Esophagus muscularis mucosa (tissue), 4 donors: ENCODE data around the gene PARK7. TPM values are rescaled to one million over a fixed set of nuclear protein-coding genes. Genes with fewer than 3 reads are reported as not detected.

Experiments
- DNase-seq: peaks from one replicate; pipeline ENCODE4 v3.0.0-alpha.2; 2017; ENCODE audit errors: extremely low spot score
- H3K27ac ChIP-seq, 4 donors: fragments of 200-600 bp; sonication (generic); replicated peaks in 1 of 4; 1 replicate in 3 of 4; 2 replicates in 1 of 4; pipeline ENCODE4 v1.5.1; 2016 to 2019; ENCODE audit warnings: mild to moderate bottlenecking in 1 of 4
- H3K27me3 ChIP-seq, 4 donors: fragments of 200-600 bp; sonication (generic); one replicate each; pipeline versions ENCODE4 v1.5.1 to v1.6.0; 2016 to 2019
- H3K36me3 ChIP-seq, 4 donors: fragments of 200-600 bp; sonication (generic); one replicate each; pipeline ENCODE4 v1.5.1; 2016 to 2019
- H3K4me1 ChIP-seq, 4 donors: fragments of 200-600 bp; sonication (generic); one replicate each; pipeline ENCODE4 v1.5.1; 2016 to 2019
- H3K4me3 ChIP-seq, 4 donors: fragments of 200-600 bp; sonication (generic); 1 replicate in 2 of 4; 2 replicates in 2 of 4; pipeline ENCODE4 v1.5.1; 2016 to 2019; ENCODE audit warnings: mild to moderate bottlenecking in 4 of 4, moderate library complexity in 1 of 4
- H3K9me3 ChIP-seq, 4 donors: fragments of 200-600 bp; sonication (generic); 1 replicate in 3 of 4; 2 replicates in 1 of 4; pipeline ENCODE4 v1.5.1; 2016 to 2019
- CTCF ChIP-seq, 3 experiments: fragments of 200-600 bp in 2 of 3; fragments of 450-650 bp in 1 of 3; sonication (generic) in 2 of 3; IDR thresholded peaks; one replicate each; pipeline ENCODE4 v1.5.1; 2017 to 2019; ENCODE audit warnings: antibody characterized with exemption in 3 of 3, mild to moderate bottlenecking in 2 of 3, moderate library complexity in 1 of 3
- EP300 ChIP-seq: sonication (generic); formaldehyde crosslinking; IDR thresholded peaks from one replicate; pipeline ENCODE4 v1.6.1; 2017; ENCODE audit warnings: antibody characterized with exemption
- POLR2A ChIP-seq: fragments of 450-650 bp; IDR thresholded peaks from one replicate; pipeline ENCODE4 v1.6.1; 2017; ENCODE audit warnings: antibody characterized with exemption, moderate library complexity, mild to moderate bottlenecking, low read depth
- POLR2AphosphoS5 ChIP-seq, 2 donors: sonication (generic); formaldehyde crosslinking; IDR thresholded peaks; one replicate each; pipeline ENCODE4 v1.6.1; 2017; ENCODE audit warnings: antibody characterized with exemption in 2 of 2
- WGBS: methylation state at CpG from one replicate; pipeline ENCODE4 v1.1.5; 2018; 5-methylcytosine and 5-hydroxymethylcytosine counted together
- intact Hi-C: fragments of 100-400 bp; cut with DNase I; formaldehyde crosslinking; loops from one replicate; pipeline ENCODE4 v1.15.1; 2023
- small RNA-seq, 3 donors: library from RNA; depleted of rRNA; stranded (forward); fragments of <200 nt; gene quantifications; one replicate each; pipeline ENCODE3, GENCODE V24; 2016
- total RNA-seq, 4 donors: library from RNA; depleted of rRNA; stranded (reverse); fragments of >200 nt; gene quantifications; one replicate each; pipeline versions ENCODE4 v1.1.0 to v1.2.1, GENCODE V29; 2016

Gene PARK7
- total RNA-seq, 4 donors from 2014 or later: 201 to 229 (median 212) TPM

- Histone ChIP-seq H3K4me3 (no peak overlapping the region), H3K4me1 (peaks cover 4 to 34% (median 27%) of the 10 kb centered on the region in 4 donors), H3K36me3 (no peaks in the 10 kb centered on the region), H3K9me3 (no peaks in the 10 kb centered on the region), H3K27me3 (no peaks in the 10 kb centered on the region), H3K27ac (peak overlapping the region in 1 of 4 donors; percentile 96)
- no peak for DNase-seq
- WGBS: 91% methylated on average over 6 of the region's 6 CpGs
- TF ChIP-seq POLR2AphosphoS5 (IDR thresholded peaks at IDR 0.05) (no peak), EP300 (no peak), POLR2A (no peak), CTCF (IDR thresholded peaks at IDR 0.05) (no peak)
- intact Hi-C loops: loop anchor here (2.0 kb wide), 1 partner anchor 281 kb away; no protein-coding TSS in a partner anchor
These were observed 71.8 kb downstream of the PARK7 start for GRCh38 chr1:8033322-8033721.

Small RNA genes lying within 50 kb of the gene (small RNA-seq; reads per million reads assigned to genes)
- gene RF00019: 0 reads per million in 3 donors

Other genes with a start within 250 kb of the PARK7 start
- 100 to 1,000 TPM in 2 of 4 donors, 10 to 100 TPM in 2; 90.3 to 114 (median 99.5) TPM for gene VAMP3, start 190.4 kb upstream of the PARK7 start, total RNA-seq
- 10 to 100 TPM; 25.8 to 45.8 (median 42.6) TPM for gene PER3, start 177.4 kb upstream of the PARK7 start, total RNA-seq
- not detected for gene UTS2, start 108.6 kb upstream of the PARK7 start, total RNA-seq
- gene TNFRSF9, start 20.9 kb upstream of the PARK7 start, total RNA-seq: under 1 TPM in 1 of 4 donors, not detected in 3; 0.17 TPM
- 100 to 1,000 TPM; 308 to 587 (median 435) TPM for gene ERRFI1, start 64.6 kb downstream of the PARK7 start, total RNA-seq